D341Med (cell line): Measurements from ENCODE around the gene TTN.
A peak's percentile ranks its signal among the peaks of the same experiment; 100 is the strongest.
"Not testable (repeated sequence)": the region's sequence is repeated elsewhere in the genome, so short reads cannot be mapped to it uniquely, and the experiment has no call there.

ENCODE experiments used
- DNase-seq: peaks from one replicate; pipeline ENCODE4 v3.0.0; 2012; ENCODE audit warnings: low spot score

The TTN gene

GRCh38 chr2:178732913-178733312 lies 74.3 kb downstream of the TTN start:
- no peak for DNase-seq

DNA sequence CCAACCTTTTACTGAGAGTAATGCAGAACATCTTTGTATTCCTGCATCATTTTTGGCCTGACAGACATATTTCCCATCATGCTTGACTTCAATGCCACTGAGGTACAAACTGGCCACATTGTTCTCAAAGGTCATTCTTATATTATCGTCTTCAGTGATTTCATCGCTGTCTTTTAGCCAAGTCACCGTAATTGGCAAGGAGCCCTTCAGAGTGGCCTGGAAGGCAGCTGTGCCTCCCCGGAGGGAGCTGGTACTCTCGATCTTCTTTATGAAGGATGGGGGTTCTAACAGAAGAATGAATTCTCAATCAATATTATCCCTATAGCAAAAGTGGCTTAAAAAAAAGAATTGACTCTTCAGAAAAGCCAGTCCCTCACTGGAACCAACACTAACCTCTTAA lies 75.9 kb downstream of the TTN start:
- DNase-seq = no peak

DNA sequence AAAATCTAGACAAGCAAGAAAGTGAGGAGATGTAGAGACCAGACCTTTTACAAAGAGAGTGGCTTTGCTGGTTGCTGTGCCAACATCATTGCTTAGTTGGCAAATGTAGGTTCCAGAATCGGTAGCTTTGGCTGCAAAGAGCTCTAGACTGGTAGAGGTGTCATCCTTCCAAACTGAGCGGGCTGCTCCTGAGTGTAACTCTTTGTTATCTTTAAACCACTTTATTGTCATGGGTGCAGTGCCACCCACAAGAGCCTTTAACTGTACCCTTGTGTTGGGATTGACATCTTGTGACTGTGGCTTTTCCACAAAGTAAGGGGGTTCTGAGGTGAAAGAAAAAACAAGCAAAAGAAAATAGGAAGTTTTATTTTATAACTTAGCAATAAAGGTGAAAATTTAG lies 77.2 kb downstream of the TTN start:
- no peak for DNase-seq

- no peak for DNase-seq
Measured at GRCh38 chr2:178723786-178724346, 83.4 kb downstream of the TTN start.

GRCh38 chr2:178722296-178722695 lies 84.9 kb downstream of the TTN start:
- DNase-seq = no peak

- DNase-seq = no peak
Measured at GRCh38 chr2:178718988-178719387, 88.2 kb downstream of the TTN start.

GRCh38 chr2:178718283-178718682 lies 88.9 kb downstream of the TTN start:
- no peak for DNase-seq

- DNase-seq = no peak
Measured at GRCh38 chr2:178716394-178716793, 90.8 kb downstream of the TTN start.

DNA sequence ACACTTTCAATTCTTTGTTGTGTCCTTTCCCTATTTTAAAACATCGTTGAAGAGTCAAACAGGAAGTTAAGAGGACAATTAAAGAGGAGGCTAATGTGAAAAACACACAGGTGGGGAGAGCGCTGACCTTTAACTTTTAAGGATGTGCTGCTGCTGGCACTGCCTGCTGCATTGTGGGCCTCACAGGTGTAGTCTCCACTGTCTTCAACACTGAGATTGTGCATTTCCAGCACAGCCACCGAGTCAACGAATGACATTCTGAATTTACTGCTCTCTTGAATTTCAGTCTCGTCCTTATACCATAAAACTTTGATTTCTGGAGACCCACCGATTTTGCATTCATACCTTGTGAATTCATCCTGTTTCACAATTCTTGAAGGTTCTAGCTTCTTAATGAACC lies 91.9 kb downstream of the TTN start:
- DNase-seq = no peak

GRCh38 chr2:178707476-178707875 lies 99.7 kb downstream of the TTN start:
- DNase-seq = no peak

- DNase-seq = no peak
Measured at GRCh38 chr2:178704876-178705275, 102.3 kb downstream of the TTN start.

DNA sequence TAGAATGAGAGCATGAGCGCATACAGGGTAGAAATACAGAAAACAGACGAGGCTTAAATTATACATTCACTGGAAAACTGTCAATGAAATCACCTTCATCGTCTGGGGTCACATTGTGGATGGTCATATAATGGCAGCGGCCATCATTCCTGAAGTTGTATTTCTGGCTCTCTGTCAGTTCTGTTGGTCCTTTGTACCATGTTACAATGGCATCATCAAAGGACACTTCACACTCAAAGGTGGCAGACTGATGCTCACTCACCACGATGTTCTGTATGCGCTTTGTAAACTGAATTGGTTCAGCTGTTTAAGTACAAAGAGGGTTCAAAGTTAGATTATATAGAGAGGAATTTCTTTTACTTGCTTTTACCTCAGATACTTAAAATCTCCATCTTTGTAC lies 104.9 kb downstream of the TTN start:
- DNase-seq = no peak

DNA sequence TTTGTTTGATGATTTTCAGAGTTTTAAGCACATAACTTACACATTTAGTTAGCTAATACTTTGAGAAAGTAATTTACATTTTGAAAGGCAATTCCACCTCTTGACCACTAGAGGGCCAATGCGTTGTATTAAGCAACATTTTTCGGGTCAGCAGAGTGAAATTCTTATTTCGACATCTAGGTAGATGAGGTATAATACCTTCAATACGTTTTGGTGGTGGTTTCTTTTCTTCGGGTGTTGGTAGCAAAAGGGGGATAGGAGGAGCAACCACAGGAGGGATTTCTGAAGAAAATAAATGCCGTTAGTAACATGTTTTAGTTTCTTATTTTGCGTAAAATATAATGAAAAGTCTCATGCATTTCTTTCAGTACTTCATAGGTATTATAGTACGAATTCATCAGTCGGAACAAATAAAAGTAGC lies 106.3 kb downstream of the TTN start:
- peak; percentile 37 for DNase-seq

DNA sequence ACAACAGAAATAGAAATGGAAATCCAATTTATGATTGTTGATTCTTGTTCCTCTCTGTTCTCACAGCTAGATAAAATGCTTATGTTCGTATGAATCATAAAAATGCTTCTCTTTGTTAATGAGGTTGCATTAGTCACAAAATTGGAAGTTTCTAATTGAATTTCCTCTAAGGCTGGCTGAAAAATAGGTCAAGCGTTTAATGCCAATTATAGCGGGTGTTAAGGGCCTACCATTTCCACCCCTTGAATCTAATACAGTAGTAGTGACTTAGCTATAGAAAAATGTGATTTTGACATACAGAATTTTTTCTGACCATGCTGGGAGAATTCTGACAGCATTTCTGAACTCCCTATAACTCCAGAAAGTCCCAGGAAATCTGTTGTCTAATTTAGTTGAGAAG lies 107.1 kb downstream of the TTN start:
- no peak for DNase-seq

DNA sequence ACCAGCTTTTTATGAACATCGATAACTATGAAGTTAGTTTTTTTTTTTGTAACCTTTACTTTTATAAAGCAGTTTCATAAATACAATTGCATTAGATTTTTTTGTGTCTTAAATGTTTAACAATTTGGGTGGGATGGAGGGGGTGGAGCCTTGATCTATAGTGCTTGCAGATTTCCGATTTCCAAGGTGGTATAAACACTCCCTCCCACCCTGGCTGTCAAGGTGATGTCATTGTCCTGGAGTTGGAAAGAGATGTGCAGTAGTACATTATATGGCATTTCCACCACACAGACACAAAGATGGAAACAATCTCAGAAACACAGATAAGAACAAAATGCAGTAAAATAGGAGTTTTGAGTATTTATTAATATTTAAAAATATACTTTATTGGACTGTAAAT lies 114.4 kb downstream of the TTN start:
- DNase-seq = no peak

DNA sequence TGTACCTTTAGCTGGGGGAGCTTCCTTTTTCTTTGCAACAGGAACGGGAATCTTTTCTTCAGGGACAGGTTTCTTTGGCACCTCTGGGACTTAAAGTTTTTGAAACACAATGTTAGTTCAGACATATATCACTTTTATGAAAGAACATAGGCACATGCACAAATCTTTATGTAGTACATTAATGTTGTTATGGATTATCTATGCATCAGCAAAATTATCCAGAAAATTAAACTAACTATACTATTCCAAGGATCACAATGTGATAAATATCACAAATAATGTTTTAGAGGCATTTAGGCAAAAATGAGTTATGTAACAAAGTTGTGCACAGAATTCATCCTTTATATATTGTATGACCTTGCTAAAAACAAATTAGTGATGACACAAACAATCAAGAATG lies 117.4 kb downstream of the TTN start:
- DNase-seq = no peak

- DNase-seq = no peak
Measured at GRCh38 chr2:178683877-178684276, 123.3 kb downstream of the TTN start.

DNA sequence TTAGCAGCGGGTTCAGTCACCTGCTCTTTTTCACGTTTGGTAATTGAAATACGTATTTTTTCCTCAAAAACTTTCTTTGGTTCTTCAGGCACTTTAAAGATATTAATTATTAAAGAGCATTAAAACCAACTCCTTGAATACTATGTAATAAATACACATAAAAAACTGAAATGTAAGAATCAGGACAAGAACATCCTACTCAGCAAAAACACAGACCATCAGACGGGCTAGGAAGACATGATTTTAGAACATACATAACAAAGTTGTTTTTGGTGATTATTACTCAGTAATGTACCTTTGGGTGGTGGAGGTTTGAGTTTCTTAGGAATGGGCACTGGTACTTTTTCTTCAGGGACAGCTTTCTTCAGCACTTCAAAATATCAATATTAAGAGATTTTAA lies 126.1 kb downstream of the TTN start:
- no peak for DNase-seq

DNA sequence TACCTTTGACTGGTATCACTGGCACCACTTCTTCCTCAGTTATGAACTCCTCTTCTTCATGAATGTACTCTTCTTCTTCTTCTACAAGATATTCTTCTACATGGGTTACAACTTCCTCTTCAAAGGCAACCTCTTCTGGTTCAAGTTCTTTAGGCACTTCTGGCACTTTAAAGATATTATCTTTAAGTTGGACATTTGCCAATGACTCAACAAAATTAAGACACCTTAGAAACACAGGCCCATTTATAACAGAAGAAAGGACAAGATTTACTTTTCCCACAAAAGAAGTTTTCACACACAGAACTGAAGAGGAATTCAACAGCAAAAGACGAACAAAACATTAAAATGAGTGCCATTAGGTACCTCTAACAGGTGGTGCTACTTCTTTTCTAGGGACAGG lies 127.3 kb downstream of the TTN start:
- no peak for DNase-seq

- no peak for DNase-seq
Measured at GRCh38 chr2:178677599-178677998, 129.6 kb downstream of the TTN start.

GRCh38 chr2:178676046-178676445 lies 131.2 kb downstream of the TTN start:
- DNase-seq = no peak

- DNase-seq = no peak
Measured at GRCh38 chr2:178674122-178674521, 133.1 kb downstream of the TTN start.

GRCh38 chr2:178666458-178666857 lies 140.8 kb downstream of the TTN start:
- no peak for DNase-seq

GRCh38 chr2:178658480-178658879 lies 148.7 kb downstream of the TTN start:
- not testable (repeated sequence) for DNase-seq

- DNase-seq = no peak
Measured at GRCh38 chr2:178650554-178650953, 156.7 kb downstream of the TTN start.
